ENCODE results near the gene LCP1. TPM values are rescaled to one million over a fixed set of nuclear protein-coding genes. Genes with fewer than 3 reads are reported as not detected.

LCP1 gene
- total and polyA plus RNA-seq, 5 donors from 2014 or later = 516 to 1,155 (median 1,019) TPM

GRCh38 chr13:46158983-46159382, 23.0 kb downstream of the LCP1 start:
- no peak for ATAC-seq (ENCODE audit: low read depth in 2 of 2)
- Histone ChIP-seq H3K36me3 (ENCODE audit: control insufficient read depth, insufficient read depth, low read length) (peaks cover 60% of the 10 kb centered on the region), H3K27ac (ENCODE audit: insufficient read depth, low read length, poor library complexity, severe bottlenecking) (peak overlapping the region; percentile 47), H3K4me1 (ENCODE audit: control insufficient read depth, insufficient read depth, low read length, poor library complexity, severe bottlenecking) (peaks cover 38% of the 10 kb centered on the region), H3K4me3 (ENCODE audit: low read depth, low read length) (peak overlapping the region; percentile 24), H3K9me3 (ENCODE audit: control insufficient read depth in 2 of 2, low read length in 2 of 2) (no peaks in the 10 kb centered on the region), H3K27me3 (ENCODE audit: control insufficient read depth, insufficient read depth, low read length) (no peaks in the 10 kb centered on the region)
- H3K4me3 Mint-ChIP-seq = peak overlapping the region; percentile 17 to 76 (median 42)
- H3K27ac Mint-ChIP-seq = peak overlapping the region; percentile 38 to 96 (median 73)
- H3K9me3 Mint-ChIP-seq = no peaks in the 10 kb centered on the region
- H3K27me3 Mint-ChIP-seq = no peaks in the 10 kb centered on the region
- peaks cover 33% of the 10 kb centered on the region for H3K36me3 Mint-ChIP-seq
- peaks cover 33 to 56% (median 45%) of the 10 kb centered on the region in 4 donors for H3K4me1 Mint-ChIP-seq
- DNase-seq = no peak

DNA sequence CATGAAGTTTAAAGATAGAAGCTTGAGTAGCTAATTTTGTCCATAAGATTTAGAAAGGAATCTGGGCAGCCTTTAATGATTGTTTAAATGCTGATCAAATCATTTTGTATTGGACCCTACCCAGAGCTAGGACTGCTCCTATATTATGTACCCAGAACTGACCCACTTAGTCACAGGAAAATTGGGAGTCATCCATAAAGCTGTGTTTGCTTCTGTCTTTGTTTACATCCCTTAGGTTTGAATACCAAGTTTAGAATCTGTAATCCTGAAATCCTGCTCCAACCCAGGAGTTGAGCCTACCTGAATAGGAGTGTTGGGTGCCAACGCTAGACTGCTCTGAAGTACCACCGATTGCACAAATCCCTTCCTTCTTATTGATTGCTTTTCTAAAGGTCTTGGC, 23.8 kb downstream of the LCP1 start:
- H3K36me3 Mint-ChIP-seq = peaks cover 37% of the 10 kb centered on the region
- peak overlapping the region in 2 of 3 donors; percentile 56 to 73 for H3K27ac Mint-ChIP-seq
- no peak overlapping the region for H3K27ac ChIP-seq (ENCODE audit: insufficient read depth, low read length, poor library complexity, severe bottlenecking)
- ATAC-seq (ENCODE audit: low read depth in 2 of 2) = no peak
- H3K27me3 Mint-ChIP-seq = no peaks in the 10 kb centered on the region
- H3K9me3 ChIP-seq (ENCODE audit: control insufficient read depth in 2 of 2, low read length in 2 of 2) = no peaks in the 10 kb centered on the region
- no peaks in the 10 kb centered on the region for H3K27me3 ChIP-seq (ENCODE audit: control insufficient read depth, insufficient read depth, low read length)
- H3K4me1 ChIP-seq (ENCODE audit: control insufficient read depth, insufficient read depth, low read length, poor library complexity, severe bottlenecking) = peaks cover 32% of the 10 kb centered on the region
- no peak for DNase-seq
- peaks cover 35 to 58% (median 42%) of the 10 kb centered on the region in 4 donors for H3K4me1 Mint-ChIP-seq
- no peaks in the 10 kb centered on the region for H3K9me3 Mint-ChIP-seq
- no peak overlapping the region for H3K4me3 ChIP-seq (ENCODE audit: low read depth, low read length)
- H3K36me3 ChIP-seq (ENCODE audit: control insufficient read depth, insufficient read depth, low read length) = peaks cover 62% of the 10 kb centered on the region
- H3K4me3 Mint-ChIP-seq = no peak overlapping the region

- Mint-ChIP-seq H3K36me3 (peaks cover 70% of the 10 kb centered on the region), H3K9me3 (no peaks in the 10 kb centered on the region), H3K4me3 (no peak overlapping the region), H3K27ac (peak overlapping the region; percentile 66 to 87 (median 76)), H3K4me1 (peaks cover 17 to 56% (median 30%) of the 10 kb centered on the region in 4 donors), H3K27me3 (no peaks in the 10 kb centered on the region)
- ATAC-seq (ENCODE audit: low read depth in 2 of 2) = no peak
- Histone ChIP-seq H3K9me3 (ENCODE audit: control insufficient read depth in 2 of 2, low read length in 2 of 2) (no peaks in the 10 kb centered on the region), H3K4me3 (ENCODE audit: low read depth, low read length) (no peak overlapping the region), H3K4me1 (ENCODE audit: control insufficient read depth, insufficient read depth, low read length, poor library complexity, severe bottlenecking) (peaks cover 12% of the 10 kb centered on the region), H3K27me3 (ENCODE audit: control insufficient read depth, insufficient read depth, low read length) (no peaks in the 10 kb centered on the region), H3K36me3 (ENCODE audit: control insufficient read depth, insufficient read depth, low read length) (peaks cover 94% of the 10 kb centered on the region), H3K27ac (ENCODE audit: insufficient read depth, low read length, poor library complexity, severe bottlenecking) (peak overlapping the region; percentile 45)
- no peak for DNase-seq
These were observed 27.7 kb downstream of the LCP1 start for GRCh38 chr13:46154136-46154801.

DNA sequence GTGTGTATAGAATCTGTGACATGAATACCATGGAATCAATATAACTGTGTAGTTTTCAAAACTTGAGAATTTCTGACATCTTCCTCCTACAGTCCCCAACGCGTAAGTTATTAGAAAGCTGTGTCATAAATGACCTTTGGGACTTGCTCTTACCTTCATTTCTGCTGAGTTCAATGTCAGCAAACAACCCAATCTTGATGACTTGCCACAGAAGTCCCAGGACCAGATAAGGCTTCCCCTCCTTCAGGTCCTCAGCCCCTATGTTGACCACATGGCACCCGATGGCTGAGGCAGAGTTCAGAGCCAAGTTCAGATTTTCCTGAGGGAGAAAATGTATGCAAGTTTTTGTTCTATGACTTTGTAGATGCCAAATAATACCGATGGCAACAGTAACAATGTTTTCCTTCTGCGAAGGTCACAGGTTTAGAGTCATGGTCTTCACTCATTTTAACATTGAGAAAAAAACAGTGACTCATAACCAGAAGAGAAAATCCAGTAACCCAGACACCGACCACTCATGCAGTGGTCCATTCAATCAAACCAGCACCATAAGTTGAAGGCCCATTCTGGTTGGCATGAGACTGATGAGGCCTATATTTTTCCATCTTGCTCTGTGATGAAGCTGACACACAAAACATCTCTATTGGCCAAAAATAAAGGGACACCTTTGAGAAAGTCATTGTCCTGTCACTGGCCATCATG, 29.2 kb downstream of the LCP1 start:
- Histone ChIP-seq H3K9me3 (ENCODE audit: control insufficient read depth in 2 of 2, low read length in 2 of 2) (no peaks in the 10 kb centered on the region), H3K4me3 (ENCODE audit: low read depth, low read length) (no peak overlapping the region), H3K27ac (ENCODE audit: insufficient read depth, low read length, poor library complexity, severe bottlenecking) (peak overlapping the region; percentile 41), H3K4me1 (ENCODE audit: control insufficient read depth, insufficient read depth, low read length, poor library complexity, severe bottlenecking) (peaks cover 6% of the 10 kb centered on the region), H3K27me3 (ENCODE audit: control insufficient read depth, insufficient read depth, low read length) (no peaks in the 10 kb centered on the region), H3K36me3 (ENCODE audit: control insufficient read depth, insufficient read depth, low read length) (peaks cover 94% of the 10 kb centered on the region)
- H3K27me3 Mint-ChIP-seq = no peaks in the 10 kb centered on the region
- H3K36me3 Mint-ChIP-seq = peaks cover 66% of the 10 kb centered on the region
- H3K4me1 Mint-ChIP-seq = peaks cover 16 to 44% (median 23%) of the 10 kb centered on the region in 4 donors
- DNase-seq = no peak
- H3K27ac Mint-ChIP-seq = peak overlapping the region; percentile 70 to 87 (median 82)
- no peaks in the 10 kb centered on the region for H3K9me3 Mint-ChIP-seq
- no peak overlapping the region for H3K4me3 Mint-ChIP-seq
- no peak for ATAC-seq (ENCODE audit: low read depth in 2 of 2)

- no peak overlapping the region for H3K4me3 Mint-ChIP-seq
- no peaks in the 10 kb centered on the region for H3K9me3 Mint-ChIP-seq
- no peaks in the 10 kb centered on the region for H3K27me3 ChIP-seq (ENCODE audit: control insufficient read depth, insufficient read depth, low read length)
- H3K27ac ChIP-seq (ENCODE audit: insufficient read depth, low read length, poor library complexity, severe bottlenecking) = peak overlapping the region; percentile 60
- no peak for DNase-seq
- peak overlapping the region; percentile 87 to 93 (median 87) for H3K27ac Mint-ChIP-seq
- H3K36me3 Mint-ChIP-seq = peaks cover 64% of the 10 kb centered on the region
- peaks cover 96% of the 10 kb centered on the region for H3K36me3 ChIP-seq (ENCODE audit: control insufficient read depth, insufficient read depth, low read length)
- no peak for ATAC-seq (ENCODE audit: low read depth in 2 of 2)
- no peak overlapping the region for H3K4me3 ChIP-seq (ENCODE audit: low read depth, low read length)
- H3K9me3 ChIP-seq (ENCODE audit: control insufficient read depth in 2 of 2, low read length in 2 of 2) = no peaks in the 10 kb centered on the region
- H3K27me3 Mint-ChIP-seq = no peaks in the 10 kb centered on the region
- H3K4me1 ChIP-seq (ENCODE audit: control insufficient read depth, insufficient read depth, low read length, poor library complexity, severe bottlenecking) = peaks cover 6% of the 10 kb centered on the region
- peaks cover 18 to 39% (median 24%) of the 10 kb centered on the region in 4 donors for H3K4me1 Mint-ChIP-seq
These were observed 31.8 kb downstream of the LCP1 start for GRCh38 chr13:46150134-46150693.

DNA sequence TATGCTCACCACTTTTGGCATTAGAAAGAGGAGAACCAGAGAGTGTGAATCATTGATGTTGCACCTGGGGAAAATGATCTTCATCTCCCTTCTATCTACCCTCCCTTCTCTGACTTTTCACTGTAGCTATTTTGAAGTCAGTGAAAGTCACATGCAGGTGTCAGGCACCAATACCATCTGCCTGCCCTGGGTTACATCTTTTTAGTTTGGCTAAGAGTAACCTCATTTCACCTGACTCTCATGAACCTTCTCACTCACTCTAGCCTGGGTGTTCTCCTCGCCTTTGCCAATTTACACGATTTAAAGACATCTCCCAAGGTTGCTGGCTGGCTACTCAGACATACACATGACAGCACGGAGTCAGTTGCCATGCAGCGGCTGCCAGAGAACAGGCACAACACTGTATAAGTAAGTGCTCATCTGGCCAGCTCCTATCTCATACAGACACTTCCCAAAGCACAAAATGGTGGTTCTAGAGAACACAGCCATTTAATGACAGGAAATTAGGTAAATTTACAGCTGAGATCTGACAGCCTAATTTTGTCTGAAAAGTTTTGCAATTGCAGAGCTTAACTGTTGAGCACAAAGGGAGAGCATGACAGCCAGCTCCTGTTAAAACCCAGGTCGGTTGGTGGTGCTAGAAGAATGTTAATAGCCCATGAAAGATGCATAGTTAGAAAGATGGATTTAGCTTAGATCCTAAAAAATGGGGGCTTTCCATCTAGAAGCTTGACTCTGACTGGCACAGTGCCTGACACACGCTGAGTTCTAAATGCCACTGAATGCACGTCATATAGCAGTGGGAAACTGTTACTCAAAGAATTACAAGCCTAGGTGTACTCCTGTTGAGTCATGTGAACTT, 32.5 kb downstream of the LCP1 start:
- Mint-ChIP-seq H3K27me3 (no peaks in the 10 kb centered on the region), H3K4me1 (peaks cover 19 to 44% (median 24%) of the 10 kb centered on the region in 4 donors), H3K4me3 (no peak overlapping the region), H3K36me3 (peaks cover 64% of the 10 kb centered on the region), H3K9me3 (no peaks in the 10 kb centered on the region), H3K27ac (peak overlapping the region; percentile 87 to 93 (median 92))
- Histone ChIP-seq H3K4me3 (ENCODE audit: low read depth, low read length) (no peak overlapping the region), H3K9me3 (ENCODE audit: control insufficient read depth in 2 of 2, low read length in 2 of 2) (no peaks in the 10 kb centered on the region), H3K27me3 (ENCODE audit: control insufficient read depth, insufficient read depth, low read length) (no peaks in the 10 kb centered on the region), H3K36me3 (ENCODE audit: control insufficient read depth, insufficient read depth, low read length) (peaks cover 96% of the 10 kb centered on the region), H3K4me1 (ENCODE audit: control insufficient read depth, insufficient read depth, low read length, poor library complexity, severe bottlenecking) (peaks cover 6% of the 10 kb centered on the region), H3K27ac (ENCODE audit: insufficient read depth, low read length, poor library complexity, severe bottlenecking) (peak overlapping the region; percentile 60)
- ATAC-seq (ENCODE audit: low read depth in 2 of 2) = peak in 1 of 2 donors; percentile 20
- DNase-seq = no peak

DNA sequence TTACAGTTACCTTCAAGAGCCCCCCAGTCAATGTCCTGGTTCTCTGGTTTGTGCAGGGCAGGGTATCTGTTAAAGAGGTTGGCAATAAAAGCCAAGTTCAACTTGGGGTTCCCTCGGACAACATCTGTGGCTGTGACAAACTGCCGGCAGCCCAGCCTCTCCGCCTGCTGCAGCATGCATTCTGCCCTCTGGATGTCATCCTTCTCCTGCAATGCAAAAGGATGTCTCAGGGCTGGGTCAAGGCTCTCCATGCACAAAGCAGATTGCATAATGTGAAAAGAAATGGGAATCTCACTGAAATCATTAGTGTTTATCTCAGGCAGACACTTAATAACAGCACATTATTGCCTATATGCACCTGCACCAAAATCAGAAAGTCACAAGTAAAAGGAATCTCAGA, 35.1 kb downstream of the LCP1 start:
- H3K36me3 Mint-ChIP-seq = peaks cover 48% of the 10 kb centered on the region

More for the DNA sequence above, 35.1 kb downstream of the LCP1 start:
- Histone ChIP-seq H3K27me3 (ENCODE audit: control insufficient read depth, insufficient read depth, low read length) (no peaks in the 10 kb centered on the region), H3K4me3 (ENCODE audit: low read depth, low read length) (no peak overlapping the region), H3K9me3 (ENCODE audit: control insufficient read depth in 2 of 2, low read length in 2 of 2) (no peaks in the 10 kb centered on the region), H3K4me1 (ENCODE audit: control insufficient read depth, insufficient read depth, low read length, poor library complexity, severe bottlenecking) (peaks cover 6% of the 10 kb centered on the region), H3K27ac (ENCODE audit: insufficient read depth, low read length, poor library complexity, severe bottlenecking) (no peak overlapping the region), H3K36me3 (ENCODE audit: control insufficient read depth, insufficient read depth, low read length) (peaks cover 96% of the 10 kb centered on the region)
- ATAC-seq (ENCODE audit: low read depth in 2 of 2) (no peak), DNase-seq (no peak)
- Mint-ChIP-seq H3K27me3 (no peaks in the 10 kb centered on the region), H3K4me1 (peaks cover 13 to 30% (median 17%) of the 10 kb centered on the region in 4 donors), H3K9me3 (no peaks in the 10 kb centered on the region), H3K4me3 (no peak overlapping the region), H3K27ac (peak overlapping the region in 1 of 3 donors; percentile 5)

Measured in CD4-positive, CD25-positive, alpha-beta regulatory T cell (primary cell).